HCT116 (cell line): Measurements from ENCODE around the gene ZC3H8. TPM values are rescaled to one million over a fixed set of nuclear protein-coding genes. Genes with fewer than 3 reads are reported as not detected.

Experiments used
- ATAC-seq: fragments of 200-7000 bp; cut with Tn5 transposase; 2 replicates; pipeline ENCODE4 v1.9.1; 2020; ENCODE audit warnings: mild to moderate bottlenecking, moderate library complexity
- BruUV-seq: library from RNA; stranded (reverse); fragments of 400-500 nt; replicated peaks from 2 replicates; lab custom pipeline; 2021; lab: Mats Ljungman, UMichigan
- CTCF ChIA-PET: fragments of 300-600 bp; sonication (Branson Sonifier 250); formaldehyde crosslinking; loops from one replicate; lab custom pipeline; 2021; ENCODE audit warnings: antibody characterized with exemption; lab: Charles Lee
- POLR2A ChIA-PET: fragments of 300-600, 350-600 bp; sonication (Branson Sonifier 250); formaldehyde crosslinking; loops from one replicate; lab custom pipeline; 2021; ENCODE audit warnings: antibody characterized with exemption; lab: Charles Lee
- RAD21 ChIA-PET, 2 experiments: fragments of 300-600 bp; sonication (Branson Sonifier 250); formaldehyde crosslinking; loops; one replicate each; lab custom pipeline; 2023; ENCODE audit warnings: low total read pairs in 2 of 2; ENCODE audit not compliant: uncharacterized antibody in 2 of 2, unreplicated experiment in 2 of 2, low non-redundant PET in 1 of 2; lab: Charles Lee
- DNase-seq: peaks from one replicate; pipeline ENCODE4 v3.0.0-alpha.2; 2010; ENCODE audit warnings: low read depth, low spot score
- H2AFZ ChIP-seq: fragments of 200-600 bp; shearing (Covaris generic), sonication (generic); 2 replicates; pipeline ENCODE4 v1.6.1; 2017; ENCODE audit warnings: low read depth, mixed run types, mixed read lengths, antibody characterized with exemption, low read length; ENCODE audit not compliant: poor library complexity, severe bottlenecking
- H3K27ac ChIP-seq: 2 replicates; pipeline ENCODE4 v1.5.1; 2012; ENCODE audit warnings: low read depth, low read length
- H3K27me3 ChIP-seq: fragments of 200-600 bp; sonication (generic); 2 replicates; pipeline ENCODE4 v1.6.1; 2016; ENCODE audit warnings: mixed run types, low read length, mixed read lengths; ENCODE audit not compliant: insufficient read depth
- H3K36me3 ChIP-seq, 2 experiments: fragments of 200-500 bp in 1 of 2; fragments of 200-600 bp in 1 of 2; sonication (Bioruptor generic) in 1 of 2; sonication (generic) in 1 of 2; 2 replicates each; pipeline versions ENCODE4 v1.5.1 to v1.6.1; 2014 to 2016; ENCODE audit warnings: low read length in 2 of 2, inconsistent platforms in 1 of 2, mixed read lengths in 1 of 2, mixed run types in 1 of 2; ENCODE audit not compliant: insufficient read depth in 2 of 2, control insufficient read depth in 1 of 2
- H3K4me1 ChIP-seq, 2 experiments: fragments of 200-600 bp in 1 of 2; sonication (generic) in 1 of 2; 2 replicates each; pipeline versions ENCODE4 v1.5.1 to v1.6.1; 2012 to 2017; ENCODE audit warnings: low read length in 2 of 2, inconsistent platforms in 1 of 2, mild to moderate bottlenecking in 1 of 2, mixed read lengths in 1 of 2, mixed run types in 1 of 2, moderate library complexity in 1 of 2; ENCODE audit not compliant: insufficient read depth in 2 of 2, control insufficient read depth in 1 of 2
- H3K4me2 ChIP-seq: fragments of 200-600 bp; sonication (generic); 2 replicates; pipeline ENCODE4 v1.6.1; 2017; ENCODE audit warnings: mixed run types, low read length, mixed read lengths
- H3K4me3 ChIP-seq, 2 experiments: fragments of 200-600 bp in 1 of 2; sonication (generic) in 1 of 2; replicated peaks in 1 of 2; 2 replicates each; pipeline ENCODE4 v1.5.1; 2011 to 2016; ENCODE audit warnings: low read length in 2 of 2, control low read depth in 1 of 2, low read depth in 1 of 2, mild to moderate bottlenecking in 1 of 2, mixed read lengths in 1 of 2, mixed run types in 1 of 2
- H3K79me2 ChIP-seq: fragments of 200-600 bp; sonication (generic); 2 replicates; pipeline ENCODE4 v1.6.1; 2017; ENCODE audit warnings: mild to moderate bottlenecking, mixed run types, low read length, moderate library complexity, mixed read lengths; ENCODE audit not compliant: insufficient read depth
- H3K9ac ChIP-seq: fragments of 200-600 bp; sonication (generic); 2 replicates; pipeline ENCODE4 v1.6.1; 2016; ENCODE audit warnings: low read length, mixed read lengths
- H3K9me2 ChIP-seq: fragments of 200-600 bp; sonication (generic), shearing (Covaris generic); 2 replicates; pipeline ENCODE4 v1.6.1; 2017; ENCODE audit warnings: mixed run types, mild to moderate bottlenecking, moderate library complexity; ENCODE audit not compliant: insufficient read depth
- H3K9me3 ChIP-seq, 2 experiments: fragments of 200-500 bp in 1 of 2; fragments of 200-600 bp in 1 of 2; sonication (Bioruptor generic) in 1 of 2; sonication (generic) in 1 of 2; 2 replicates each; pipeline ENCODE4 v1.6.1; 2014 to 2017; ENCODE audit warnings: low read length in 2 of 2, mixed read lengths in 2 of 2, inconsistent platforms in 1 of 2, low read depth in 1 of 2, mild to moderate bottlenecking in 1 of 2, mixed run types in 1 of 2, moderate library complexity in 1 of 2; ENCODE audit not compliant: control insufficient read depth in 1 of 2, insufficient read depth in 1 of 2
- H4K20me1 ChIP-seq: fragments of 200-600 bp; sonication (generic), shearing (Covaris generic); 2 replicates; pipeline ENCODE4 v1.6.1; 2017; ENCODE audit warnings: mixed run types, mild to moderate bottlenecking, moderate library complexity; ENCODE audit not compliant: insufficient read depth
- CBX3 ChIP-seq: IDR thresholded peaks from 2 replicates; pipeline ENCODE4 v1.6.1; 2012; ENCODE audit warnings: low read depth
- CEBPB ChIP-seq: IDR thresholded peaks from 2 replicates; pipeline ENCODE4 v1.6.1; 2012; ENCODE audit warnings: low read depth
- EGR1 ChIP-seq: IDR thresholded peaks from 2 replicates; pipeline ENCODE4 v1.6.1; 2012; ENCODE audit warnings: low read depth
- EZH2 ChIP-seq: fragments of 200-600 bp; sonication (generic); IDR thresholded peaks from 2 replicates; pipeline ENCODE4 v1.6.1; 2017; ENCODE audit warnings: antibody characterized with exemption, mixed run types
- EZH2phosphoT487 ChIP-seq: fragments of 200-600 bp; IDR thresholded peaks from 2 replicates; pipeline ENCODE4 v1.6.1; 2018; ENCODE audit warnings: antibody characterized with exemption, borderline replicate concordance
- FOSL1 ChIP-seq: IDR thresholded peaks from 2 replicates; pipeline ENCODE4 v1.6.1; 2012; ENCODE audit warnings: low read depth
- POLR2A ChIP-seq: IDR thresholded peaks from 2 replicates; pipeline ENCODE4 v1.7.0; 2011; ENCODE audit warnings: borderline replicate concordance; ENCODE audit not compliant: insufficient read depth, insufficient read length; ENCODE audit errors: extremely low read depth
- RAD21 ChIP-seq: IDR thresholded peaks from 2 replicates; pipeline ENCODE4 v1.6.1; 2012; ENCODE audit warnings: low read depth, mild to moderate bottlenecking
- SIN3A ChIP-seq: IDR thresholded peaks from 2 replicates; pipeline ENCODE4 v1.6.1; 2012; ENCODE audit warnings: low read depth
- SP1 ChIP-seq: IDR thresholded peaks from 2 replicates; pipeline ENCODE4 v1.6.1; 2012; ENCODE audit warnings: low read depth
- TCF7L2 ChIP-seq: IDR thresholded peaks from 2 replicates; pipeline ENCODE4 v1.7.0; 2011; ENCODE audit warnings: borderline replicate concordance, inconsistent platforms; ENCODE audit not compliant: insufficient read depth, insufficient read length; ENCODE audit errors: extremely low read depth
- ZFX ChIP-seq: fragments of 450-650 bp; IDR thresholded peaks from 2 replicates; pipeline ENCODE4 v1.6.1; 2017
- ZNF274 ChIP-seq: fragments of 200-500 bp; sonication (Bioruptor generic); IDR thresholded peaks from 2 replicates; pipeline ENCODE4 v1.6.1; 2014; ENCODE audit warnings: mild to moderate bottlenecking, low read depth, low read length, inconsistent platforms
- intact Hi-C: fragments of 100-400 bp; cut with micrococcal nuclease; formaldehyde crosslinking; loops from 2 replicates; pipeline ENCODE4 v1.10.0; 2022
- total RNA-seq: library from RNA; stranded (reverse); gene quantifications from one replicate; pipeline ENCODE4 v1.2.1, GENCODE V29; 2021; ENCODE audit not compliant: unreplicated experiment
- TF ChIP-seq, protein P1 (sequence below): IDR thresholded peaks from 2 replicates; pipeline ENCODE4 v1.6.1; 2012; ENCODE audit warnings: low read depth
- TF ChIP-seq, protein P2 (sequence below), 3 experiments: fragments of 200-600 bp in 1 of 3; sonication (generic) in 1 of 3; IDR thresholded peaks in 2 of 3; conservative IDR thresholded peaks in 1 of 3; 2 replicates each; pipeline ENCODE4 v1.5.1; 2012 to 2017; ENCODE audit warnings: low read depth in 2 of 3, low read length in 2 of 3, antibody characterized with exemption in 1 of 3, borderline replicate concordance in 1 of 3, control low read depth in 1 of 3, mild to moderate bottlenecking in 1 of 3, mixed read lengths in 1 of 3, mixed run types in 1 of 3, moderate library complexity in 1 of 3; ENCODE audit not compliant: insufficient read depth in 1 of 3
- TF ChIP-seq, protein P3 (sequence below): IDR thresholded peaks from 2 replicates; pipeline ENCODE4 v1.6.1; 2011; ENCODE audit warnings: mild to moderate bottlenecking, low read length, moderate library complexity; ENCODE audit not compliant: insufficient replicate concordance; ENCODE audit errors: extremely low read depth
- TF ChIP-seq, protein P4 (sequence below): IDR thresholded peaks from 2 replicates; pipeline ENCODE4 v1.6.1; 2012
- TF ChIP-seq, protein P5 (sequence below): IDR thresholded peaks from 2 replicates; pipeline ENCODE4 v1.6.1; 2012

ZC3H8 gene
- total RNA-seq, 1 experiment from 2014 or later, result 13.4 TPM

DNA sequence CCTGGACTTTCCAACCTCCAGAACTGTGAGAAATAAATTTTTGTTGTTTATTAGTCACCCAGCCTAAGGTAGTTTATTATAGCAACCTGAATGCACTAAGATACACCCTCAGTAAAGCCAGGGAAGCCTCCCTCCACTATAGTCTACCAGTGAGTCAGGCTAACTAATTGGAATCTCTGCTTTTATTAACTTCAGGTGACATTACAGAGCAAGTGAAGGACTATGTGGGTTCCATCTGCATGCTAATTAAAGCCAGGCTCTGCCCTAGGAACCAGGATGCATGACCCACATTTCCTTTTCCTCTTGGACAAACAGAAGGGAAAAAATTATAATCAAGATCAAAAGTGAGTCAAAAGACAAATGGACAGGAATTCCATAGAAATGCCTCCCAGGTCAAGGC is 56.1 kb downstream of the ZC3H8 start:
- no peaks in the 10 kb centered on the region for H3K27me3 ChIP-seq
- ChIA-PET POLR2A (no interaction called here), CTCF (no interaction called here), RAD21 (no interaction called here)
- DNase-seq (no peak), ATAC-seq (no peak)
- no peak overlapping the region for H3K4me2 ChIP-seq
- no peak overlapping the region for H3K9ac ChIP-seq
- H3K9me2 ChIP-seq, result no peaks in the 10 kb centered on the region
- H3K4me1 ChIP-seq, result no peaks in the 10 kb centered on the region
- H3K4me3 ChIP-seq, result no peak overlapping the region
- no peaks in the 10 kb centered on the region for H3K79me2 ChIP-seq
- TF ChIP-seq, protein P1, sequence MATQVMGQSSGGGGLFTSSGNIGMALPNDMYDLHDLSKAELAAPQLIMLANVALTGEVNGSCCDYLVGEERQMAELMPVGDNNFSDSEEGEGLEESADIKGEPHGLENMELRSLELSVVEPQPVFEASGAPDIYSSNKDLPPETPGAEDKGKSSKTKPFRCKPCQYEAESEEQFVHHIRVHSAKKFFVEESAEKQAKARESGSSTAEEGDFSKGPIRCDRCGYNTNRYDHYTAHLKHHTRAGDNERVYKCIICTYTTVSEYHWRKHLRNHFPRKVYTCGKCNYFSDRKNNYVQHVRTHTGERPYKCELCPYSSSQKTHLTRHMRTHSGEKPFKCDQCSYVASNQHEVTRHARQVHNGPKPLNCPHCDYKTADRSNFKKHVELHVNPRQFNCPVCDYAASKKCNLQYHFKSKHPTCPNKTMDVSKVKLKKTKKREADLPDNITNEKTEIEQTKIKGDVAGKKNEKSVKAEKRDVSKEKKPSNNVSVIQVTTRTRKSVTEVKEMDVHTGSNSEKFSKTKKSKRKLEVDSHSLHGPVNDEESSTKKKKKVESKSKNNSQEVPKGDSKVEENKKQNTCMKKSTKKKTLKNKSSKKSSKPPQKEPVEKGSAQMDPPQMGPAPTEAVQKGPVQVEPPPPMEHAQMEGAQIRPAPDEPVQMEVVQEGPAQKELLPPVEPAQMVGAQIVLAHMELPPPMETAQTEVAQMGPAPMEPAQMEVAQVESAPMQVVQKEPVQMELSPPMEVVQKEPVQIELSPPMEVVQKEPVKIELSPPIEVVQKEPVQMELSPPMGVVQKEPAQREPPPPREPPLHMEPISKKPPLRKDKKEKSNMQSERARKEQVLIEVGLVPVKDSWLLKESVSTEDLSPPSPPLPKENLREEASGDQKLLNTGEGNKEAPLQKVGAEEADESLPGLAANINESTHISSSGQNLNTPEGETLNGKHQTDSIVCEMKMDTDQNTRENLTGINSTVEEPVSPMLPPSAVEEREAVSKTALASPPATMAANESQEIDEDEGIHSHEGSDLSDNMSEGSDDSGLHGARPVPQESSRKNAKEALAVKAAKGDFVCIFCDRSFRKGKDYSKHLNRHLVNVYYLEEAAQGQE, result no peak
- TF ChIP-seq EZH2phosphoT487 (no peak), CEBPB (no peak), TCF7L2 (no peak), ZFX (no peak), SIN3A (no peak), SP1 (no peak), EGR1 (no peak), RAD21 (no peak), EZH2 (no peak), ZNF274 (no peak), CBX3 (no peak), FOSL1 (no peak), POLR2A (no peak)
- TF ChIP-seq, protein P2, sequence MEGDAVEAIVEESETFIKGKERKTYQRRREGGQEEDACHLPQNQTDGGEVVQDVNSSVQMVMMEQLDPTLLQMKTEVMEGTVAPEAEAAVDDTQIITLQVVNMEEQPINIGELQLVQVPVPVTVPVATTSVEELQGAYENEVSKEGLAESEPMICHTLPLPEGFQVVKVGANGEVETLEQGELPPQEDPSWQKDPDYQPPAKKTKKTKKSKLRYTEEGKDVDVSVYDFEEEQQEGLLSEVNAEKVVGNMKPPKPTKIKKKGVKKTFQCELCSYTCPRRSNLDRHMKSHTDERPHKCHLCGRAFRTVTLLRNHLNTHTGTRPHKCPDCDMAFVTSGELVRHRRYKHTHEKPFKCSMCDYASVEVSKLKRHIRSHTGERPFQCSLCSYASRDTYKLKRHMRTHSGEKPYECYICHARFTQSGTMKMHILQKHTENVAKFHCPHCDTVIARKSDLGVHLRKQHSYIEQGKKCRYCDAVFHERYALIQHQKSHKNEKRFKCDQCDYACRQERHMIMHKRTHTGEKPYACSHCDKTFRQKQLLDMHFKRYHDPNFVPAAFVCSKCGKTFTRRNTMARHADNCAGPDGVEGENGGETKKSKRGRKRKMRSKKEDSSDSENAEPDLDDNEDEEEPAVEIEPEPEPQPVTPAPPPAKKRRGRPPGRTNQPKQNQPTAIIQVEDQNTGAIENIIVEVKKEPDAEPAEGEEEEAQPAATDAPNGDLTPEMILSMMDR (IDR thresholded peaks at IDR 0.05 in 2 of 3, conservative IDR thresholded peaks at IDR 0.05 in 1 of 3; ENCODE audit: borderline replicate concordance in 1 of 3, insufficient read depth in 1 of 3, low read depth in 2 of 3, low read length in 2 of 3), result no peak
- TF ChIP-seq, protein P3, sequence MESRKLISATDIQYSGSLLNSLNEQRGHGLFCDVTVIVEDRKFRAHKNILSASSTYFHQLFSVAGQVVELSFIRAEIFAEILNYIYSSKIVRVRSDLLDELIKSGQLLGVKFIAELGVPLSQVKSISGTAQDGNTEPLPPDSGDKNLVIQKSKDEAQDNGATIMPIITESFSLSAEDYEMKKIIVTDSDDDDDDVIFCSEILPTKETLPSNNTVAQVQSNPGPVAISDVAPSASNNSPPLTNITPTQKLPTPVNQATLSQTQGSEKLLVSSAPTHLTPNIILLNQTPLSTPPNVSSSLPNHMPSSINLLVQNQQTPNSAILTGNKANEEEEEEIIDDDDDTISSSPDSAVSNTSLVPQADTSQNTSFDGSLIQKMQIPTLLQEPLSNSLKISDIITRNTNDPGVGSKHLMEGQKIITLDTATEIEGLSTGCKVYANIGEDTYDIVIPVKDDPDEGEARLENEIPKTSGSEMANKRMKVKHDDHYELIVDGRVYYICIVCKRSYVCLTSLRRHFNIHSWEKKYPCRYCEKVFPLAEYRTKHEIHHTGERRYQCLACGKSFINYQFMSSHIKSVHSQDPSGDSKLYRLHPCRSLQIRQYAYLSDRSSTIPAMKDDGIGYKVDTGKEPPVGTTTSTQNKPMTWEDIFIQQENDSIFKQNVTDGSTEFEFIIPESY, result no peak
- TF ChIP-seq, protein P4, sequence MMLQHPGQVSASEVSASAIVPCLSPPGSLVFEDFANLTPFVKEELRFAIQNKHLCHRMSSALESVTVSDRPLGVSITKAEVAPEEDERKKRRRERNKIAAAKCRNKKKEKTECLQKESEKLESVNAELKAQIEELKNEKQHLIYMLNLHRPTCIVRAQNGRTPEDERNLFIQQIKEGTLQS, result no peak
- TF ChIP-seq, protein P5, sequence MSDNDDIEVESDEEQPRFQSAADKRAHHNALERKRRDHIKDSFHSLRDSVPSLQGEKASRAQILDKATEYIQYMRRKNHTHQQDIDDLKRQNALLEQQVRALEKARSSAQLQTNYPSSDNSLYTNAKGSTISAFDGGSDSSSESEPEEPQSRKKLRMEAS, result no peak
- no peak overlapping the region for H3K27ac ChIP-seq
- no TSS peak for BruUV-seq
- no peaks in the 10 kb centered on the region for H4K20me1 ChIP-seq
- H2AFZ ChIP-seq, result no peak overlapping the region
- peaks cover 0 to 8% of the 10 kb centered on the region in 2 experiments; a peak in 1 of 4 replicates for H3K9me3 ChIP-seq
- H3K36me3 ChIP-seq, result no peaks in the 10 kb centered on the region
- intact Hi-C loops, result no loop called here
